Activated T-cell treated with anti-CD3 and anti-CD28 coated beads for 1 hour (primary cell): Measurements from ENCODE around the gene OCIAD1.
"Not testable (repeated sequence)": the region's sequence is repeated elsewhere in the genome, so short reads cannot be mapped to it uniquely, and the experiment has no call there.

Source experiments
- DNase-seq: peaks from one replicate; pipeline ENCODE4 v3.0.0-alpha.2; 2020; ENCODE audit warnings: low read depth

The OCIAD1 gene

DNA sequence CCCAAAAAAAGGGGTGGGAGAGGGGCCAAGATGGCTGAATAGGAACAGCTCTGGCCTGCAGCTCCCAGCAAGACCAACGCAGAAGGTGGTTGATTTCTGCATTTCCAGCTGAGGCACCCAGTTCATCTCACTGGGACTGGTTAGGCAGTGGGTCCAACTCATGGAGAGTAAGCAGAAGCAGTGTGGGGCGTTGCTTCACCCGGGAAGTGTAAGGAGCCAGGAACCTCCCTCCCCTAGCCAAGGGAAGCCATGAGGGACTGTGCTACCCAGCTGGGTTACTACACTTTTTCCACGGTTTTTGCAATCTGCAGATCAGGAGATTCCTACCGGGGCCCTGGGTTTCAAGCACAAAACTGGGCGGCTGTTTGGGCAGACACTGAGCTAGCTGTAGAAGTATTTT is 13.9 kb upstream of the OCIAD1 start:
- no peak for DNase-seq

DNA sequence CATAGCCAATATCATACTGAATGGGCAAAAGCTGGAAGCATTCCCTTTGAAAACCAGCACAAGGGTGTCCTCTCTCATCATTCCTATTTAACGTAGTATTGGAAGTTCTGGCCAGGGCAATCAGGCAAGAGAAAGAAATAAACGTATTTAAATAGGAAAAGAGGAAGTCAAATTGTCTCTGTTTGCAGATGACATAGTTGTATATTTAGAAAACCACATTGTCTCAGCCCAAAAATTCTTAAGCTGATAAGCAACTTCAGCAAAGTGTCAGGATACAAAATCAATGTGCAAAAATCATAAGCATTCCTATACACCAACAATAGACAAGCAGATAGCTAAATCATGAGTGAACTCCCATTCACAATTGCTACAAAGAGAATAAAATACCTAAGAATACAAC is 9.5 kb upstream of the OCIAD1 start:
- DNase-seq, result not testable (repeated sequence)

- no peak for DNase-seq
Observed at GRCh38 chr4:48827622-48828021, 3.3 kb upstream of the OCIAD1 start.

- no peak for DNase-seq
Observed at GRCh38 chr4:48831532-48832030, 693 bp downstream of the OCIAD1 start.

GRCh38 chr4:48832571-48832970 is 1.7 kb downstream of the OCIAD1 start:
- DNase-seq, result no peak

DNA sequence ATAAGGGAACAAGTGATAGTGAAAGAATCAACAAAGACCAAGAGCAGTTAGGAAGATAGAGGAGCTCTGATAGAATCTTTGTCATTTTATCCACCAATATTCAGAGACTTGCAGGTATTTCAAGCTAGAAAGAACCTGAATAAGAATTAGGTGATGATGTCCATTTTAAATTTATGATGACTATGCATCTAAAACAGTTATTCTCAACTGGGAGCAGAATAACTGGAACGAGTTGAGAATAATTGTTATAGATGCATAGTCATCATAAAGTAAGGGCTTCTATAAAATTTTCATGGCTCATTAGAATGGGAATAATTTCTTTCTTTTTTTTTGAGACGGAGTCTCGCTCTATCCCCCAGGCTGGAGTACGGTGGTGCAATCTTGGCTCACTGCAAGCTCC is 5.8 kb downstream of the OCIAD1 start:
- DNase-seq, result no peak

GRCh38 chr4:48841045-48841827 is 10.3 kb downstream of the OCIAD1 start:
- DNase-seq, result no peak

GRCh38 chr4:48844843-48845242 is 14.0 kb downstream of the OCIAD1 start:
- no peak for DNase-seq

DNA sequence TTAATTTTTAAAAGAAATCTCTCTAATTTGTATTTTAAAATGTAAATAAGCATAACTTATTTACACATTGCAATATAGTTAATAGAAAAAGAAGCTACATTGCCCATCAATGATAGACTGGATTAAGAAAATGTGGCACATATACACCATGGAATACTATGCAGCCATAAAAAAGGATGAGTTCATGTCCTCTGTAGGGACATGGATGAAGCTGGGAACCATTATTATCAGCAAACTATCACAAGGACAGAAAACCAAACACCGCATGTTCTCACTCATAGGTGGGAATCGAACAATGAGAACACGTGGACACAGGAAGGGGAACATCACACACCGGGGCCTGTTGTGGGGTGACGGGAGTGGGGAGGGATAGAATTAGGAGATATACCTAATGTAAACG is 17.9 kb downstream of the OCIAD1 start:
- not testable (repeated sequence) for DNase-seq

DNA sequence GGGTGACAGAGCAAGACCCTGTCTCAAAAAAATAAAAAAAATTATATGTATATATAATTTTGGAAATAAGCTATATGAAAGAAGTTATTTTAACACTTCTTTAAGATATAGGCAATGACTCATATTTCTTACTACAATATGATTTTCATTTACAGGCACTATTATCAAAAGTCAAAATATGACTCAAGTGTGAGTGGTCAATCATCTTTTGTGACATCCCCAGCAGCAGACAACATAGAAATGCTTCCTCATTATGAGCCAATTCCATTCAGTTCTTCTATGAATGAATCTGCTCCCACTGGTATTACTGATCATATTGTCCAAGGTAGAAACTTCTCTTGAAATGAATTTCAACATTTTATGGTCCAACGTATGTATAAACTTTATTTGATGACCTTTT is 20.8 kb downstream of the OCIAD1 start:
- no peak for DNase-seq

GRCh38 chr4:48853604-48854394 is 22.9 kb downstream of the OCIAD1 start:
- no peak for DNase-seq

- no peak for DNase-seq
Observed at GRCh38 chr4:48854395-48854683, 23.5 kb downstream of the OCIAD1 start.

GRCh38 chr4:48854982-48855381 is 24.1 kb downstream of the OCIAD1 start:
- no peak for DNase-seq

DNA sequence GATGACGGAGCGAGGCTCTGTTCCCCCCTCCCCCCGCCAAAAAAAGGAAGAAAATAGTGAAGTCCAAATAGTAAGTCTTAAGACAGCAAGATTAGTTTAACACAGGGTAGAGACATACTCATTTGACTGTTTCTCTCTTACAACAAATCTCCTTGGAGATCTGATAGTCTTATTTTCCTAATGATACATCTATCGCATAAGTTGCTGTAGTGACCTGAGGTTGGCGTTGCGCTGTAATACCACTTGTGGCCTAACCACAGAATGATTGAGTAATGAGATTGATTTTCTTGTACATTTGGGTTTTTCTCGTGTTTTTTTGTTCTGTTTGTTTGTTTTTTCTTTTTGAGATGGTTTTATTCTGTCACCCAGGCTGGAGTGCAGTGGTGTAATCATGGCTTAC is 27.2 kb downstream of the OCIAD1 start:
- no peak for DNase-seq

GRCh38 chr4:48862038-48862437 is 31.1 kb downstream of the OCIAD1 start:
- no peak for DNase-seq

DNA sequence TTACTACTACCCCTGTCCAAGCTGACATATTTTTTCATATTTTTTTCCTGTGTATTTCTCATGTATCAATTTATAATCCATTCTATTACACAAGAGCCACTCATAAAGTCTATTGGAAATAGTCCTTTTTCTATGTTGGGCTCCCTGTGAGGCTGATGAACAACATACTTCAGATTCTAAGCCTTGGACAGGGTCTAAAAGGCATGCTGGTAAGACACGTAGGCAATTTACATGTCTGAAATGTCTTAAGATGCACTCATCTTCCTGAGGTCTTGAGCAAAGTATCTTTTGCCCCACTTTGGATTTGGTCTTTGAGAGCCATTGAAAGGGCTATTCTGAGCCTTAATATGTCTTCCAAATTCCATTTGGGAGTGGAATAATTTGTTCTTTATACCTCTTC is 31.8 kb downstream of the OCIAD1 start:
- no peak for DNase-seq

DNA sequence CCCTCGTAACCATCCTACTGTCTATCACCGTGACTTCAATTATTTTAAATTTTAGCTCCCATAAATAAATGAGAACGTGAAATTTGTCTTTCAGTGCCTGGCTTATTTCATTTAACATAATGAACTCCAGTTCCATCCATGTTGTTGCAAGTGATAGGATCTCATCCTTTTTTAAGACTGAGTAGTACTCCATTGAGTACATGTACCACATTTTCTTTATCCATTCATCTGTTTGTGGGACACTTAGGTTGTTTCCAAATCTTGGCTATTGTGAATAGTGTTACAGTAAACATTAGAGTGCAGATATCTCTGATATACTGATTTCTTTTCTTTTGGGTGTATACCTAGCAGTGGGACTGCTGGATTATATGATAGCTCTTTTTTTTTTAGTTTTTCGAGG is 32.8 kb downstream of the OCIAD1 start:
- DNase-seq, result no peak

- not testable (repeated sequence) for DNase-seq
Observed at GRCh38 chr4:48864696-48865095, 33.8 kb downstream of the OCIAD1 start.

GRCh38 chr4:48877827-48878535 is 47.1 kb downstream of the OCIAD1 start:
- no peak for DNase-seq

GRCh38 chr4:48879561-48880442 is 48.9 kb downstream of the OCIAD1 start:
- no peak for DNase-seq

GRCh38 chr4:48881646-48882045 is 50.8 kb downstream of the OCIAD1 start:
- DNase-seq, result not testable (repeated sequence)

- not testable (repeated sequence) for DNase-seq
Observed at GRCh38 chr4:48889750-48890149, 58.9 kb downstream of the OCIAD1 start.
